K562 (cell line): ENCODE data around the gene POLD4. TPM values are rescaled to one million over a fixed set of nuclear protein-coding genes. Genes with fewer than 3 reads are reported as not detected.

ENCODE experiments used
- BACH1 ChIP-seq: fragments of 200-800 bp; sonication (Bioruptor generic); IDR thresholded peaks from 2 replicates; pipeline ENCODE4 v1.6.1; 2016; ENCODE audit warnings: missing genetic modification characterization, missing compliant biosample characterization
- BCOR ChIP-seq: fragments of 450-650 bp; IDR thresholded peaks from 2 replicates; pipeline ENCODE4 v1.6.1; 2016
- DPF2 ChIP-seq: fragments of 450-650 bp; IDR thresholded peaks from 2 replicates; pipeline ENCODE4 v1.6.1; 2016
- FOXJ2 ChIP-seq: fragments of 200-800 bp; sonication (Bioruptor generic); IDR thresholded peaks from 2 replicates; pipeline ENCODE4 v1.6.1; 2016; ENCODE audit warnings: missing genetic modification characterization, missing compliant biosample characterization
- FOXJ3 ChIP-seq: sonication (generic); formaldehyde crosslinking; IDR thresholded peaks from 2 replicates; pipeline ENCODE4 v1.4.0; 2020; ENCODE audit warnings: mild to moderate bottlenecking, missing genetic modification reagents
- GTF2F1 ChIP-seq: IDR thresholded peaks from 2 replicates; pipeline ENCODE4 v1.6.1; 2011; ENCODE audit warnings: low read depth, low read length, improper control_type of control experiment
- MXI1 ChIP-seq: IDR thresholded peaks from 2 replicates; pipeline ENCODE4 v1.6.1; 2011; ENCODE audit warnings: low read depth, mild to moderate bottlenecking, improper control_type of control experiment, low read length
- NCOA6 ChIP-seq: fragments of 450-650 bp; IDR thresholded peaks from 2 replicates; pipeline ENCODE4 v1.6.1; 2017; ENCODE audit warnings: mild to moderate bottlenecking
- NFIC ChIP-seq: fragments of 450-650 bp; IDR thresholded peaks from 2 replicates; pipeline ENCODE4 v1.6.1; 2017; ENCODE audit warnings: mild to moderate bottlenecking, inconsistent platforms
- POLR2B ChIP-seq: fragments of 450-650 bp; IDR thresholded peaks from 2 replicates; pipeline ENCODE4 v1.6.1; 2018; ENCODE audit warnings: low read depth; ENCODE audit not compliant: partially characterized antibody
- POLR2H ChIP-seq: IDR thresholded peaks from 2 replicates; pipeline ENCODE4 v1.6.1; 2016; ENCODE audit warnings: missing genetic modification characterization, low read depth, mild to moderate bottlenecking, control low read depth, missing compliant biosample characterization, moderate library complexity
- RBM34 ChIP-seq: fragments of 200-400 bp; formaldehyde crosslinking; IDR thresholded peaks from 2 replicates; pipeline ENCODE4 v1.6.1; 2018; ENCODE audit warnings: low read length, borderline replicate concordance; ENCODE audit not compliant: insufficient read depth
- RCOR1 ChIP-seq, 2 experiments: IDR thresholded peaks; 2 replicates each; pipeline ENCODE4 v1.6.1; 2012; ENCODE audit warnings: low read depth in 2 of 2, low read length in 2 of 2, borderline replicate concordance in 1 of 2, improper control_type of control experiment in 1 of 2
- RFX1 ChIP-seq: fragments of 450-650 bp; IDR thresholded peaks from 2 replicates; pipeline ENCODE4 v1.6.1; 2016; ENCODE audit warnings: mild to moderate bottlenecking, moderate library complexity
- RFX7 ChIP-seq: fragments of 250-450 bp; sonication (Bioruptor Pico); IDR thresholded peaks from 2 replicates; pipeline ENCODE4 v1.5.1; 2021; ENCODE audit warnings: mild to moderate bottlenecking
- SMAD2 ChIP-seq: fragments of 150-350 bp; IDR thresholded peaks from 2 replicates; pipeline ENCODE4 v1.6.1; 2014; ENCODE audit warnings: low read depth, mild to moderate bottlenecking, low read length
- SMAD4 ChIP-seq: fragments of 250-450 bp; sonication (Bioruptor Pico); conservative IDR thresholded peaks from 2 replicates; pipeline ENCODE4 v1.8.0; 2021; ENCODE audit warnings: inconsistent platforms, mild to moderate bottlenecking, moderate library complexity
- SOX6 ChIP-seq: fragments of 450-650 bp; IDR thresholded peaks from 2 replicates; pipeline ENCODE4 v1.6.1; 2014; ENCODE audit warnings: mild to moderate bottlenecking
- ZBED1 ChIP-seq: IDR thresholded peaks from 2 replicates; pipeline ENCODE4 v1.6.1; 2014
- ZC3H4 ChIP-seq: sonication (generic); formaldehyde crosslinking; IDR thresholded peaks from 2 replicates; pipeline ENCODE4 v1.9.0; 2021; ENCODE audit warnings: missing genetic modification reagents, borderline replicate concordance
- ZKSCAN8 ChIP-seq: fragments of 200-800 bp; sonication (Bioruptor generic); IDR thresholded peaks from 2 replicates; pipeline ENCODE4 v1.6.1; 2016; ENCODE audit warnings: missing genetic modification characterization, missing compliant biosample characterization
- ZNF174 ChIP-seq: fragments of 250-450 bp; sonication (Bioruptor Pico); IDR thresholded peaks from 2 replicates; pipeline ENCODE4 v1.4.0; 2020; ENCODE audit warnings: mild to moderate bottlenecking
- ZNF175 ChIP-seq: fragments of 200-800 bp; sonication (Bioruptor generic); IDR thresholded peaks from 2 replicates; pipeline ENCODE4 v1.6.1; 2016; ENCODE audit warnings: low read depth, mild to moderate bottlenecking, missing genetic modification characterization, missing compliant biosample characterization
- ZNF644 ChIP-seq: fragments of 200-800 bp; sonication (Bioruptor generic); IDR thresholded peaks from 2 replicates; pipeline ENCODE4 v1.6.1; 2016; ENCODE audit warnings: low read depth, missing genetic modification characterization, missing compliant biosample characterization
- polyA plus RNA-seq, 8 experiments: library from polyadenylated mRNA; depleted of rRNA in 4 of 8; stranded (reverse) in 5 of 8; unstranded in 3 of 8; fragments of >200 nt; fragmentation: Nextera tagmentation in 2 of 8; fragmentation: Illumina TruSeq in 1 of 8; extraction: Ambion mirVana in 2 of 8; extraction: Trizol in 1 of 8; gene quantifications; 2 replicates each; pipeline versions ENCODE4 v1.2.1 to v1.2.3, GENCODE V29; 2011 to 2014; ENCODE audit warnings: inconsistent platforms in 1 of 8, missing spikeins in 1 of 8
- total RNA-seq, 7 experiments: library from RNA; depleted of rRNA in 6 of 7; stranded (reverse); fragments of >200 nt in 6 of 7; fragmentation: Illumina TruSeq in 2 of 7; extraction: Trizol in 2 of 7; gene quantifications; 2 replicates each; pipeline versions ENCODE4 v1.2.1 to v1.2.3, GENCODE V29; 2011 to 2021; ENCODE audit warnings: low replicate concordance in 1 of 7
- TF ChIP-seq, protein P1 (sequence below): fragments of 450-650 bp; IDR thresholded peaks from 2 replicates; pipeline ENCODE4 v1.6.1; 2014; ENCODE audit warnings: low read depth, mild to moderate bottlenecking, moderate library complexity, borderline replicate concordance
- TF ChIP-seq, protein P2 (sequence below): sonication (generic); formaldehyde crosslinking; IDR thresholded peaks from 2 replicates; pipeline ENCODE4 v1.8.0; 2023; ENCODE audit warnings: mild to moderate bottlenecking, missing genetic modification reagents
- TF ChIP-seq, protein P3 (sequence below), 2 experiments: IDR thresholded peaks; 2 replicates each; pipeline ENCODE4 v1.6.1; 2011; ENCODE audit warnings: borderline replicate concordance in 1 of 2, control low read depth in 1 of 2, low read depth in 1 of 2, low read length in 1 of 2, mild to moderate bottlenecking in 1 of 2, mixed read lengths in 1 of 2, moderate library complexity in 1 of 2; ENCODE audit not compliant: insufficient read depth in 1 of 2, insufficient read length in 1 of 2, poor library complexity in 1 of 2, severe bottlenecking in 1 of 2; ENCODE audit errors: extremely low read depth in 1 of 2

The POLD4 gene
- total and polyA plus RNA-seq, 9 of the 15 experiments (the other 6 are each of a cell fraction or from before 2014, with no cell fraction given) = 5.8 to 64.5 (median 18.3) TPM

DNA sequence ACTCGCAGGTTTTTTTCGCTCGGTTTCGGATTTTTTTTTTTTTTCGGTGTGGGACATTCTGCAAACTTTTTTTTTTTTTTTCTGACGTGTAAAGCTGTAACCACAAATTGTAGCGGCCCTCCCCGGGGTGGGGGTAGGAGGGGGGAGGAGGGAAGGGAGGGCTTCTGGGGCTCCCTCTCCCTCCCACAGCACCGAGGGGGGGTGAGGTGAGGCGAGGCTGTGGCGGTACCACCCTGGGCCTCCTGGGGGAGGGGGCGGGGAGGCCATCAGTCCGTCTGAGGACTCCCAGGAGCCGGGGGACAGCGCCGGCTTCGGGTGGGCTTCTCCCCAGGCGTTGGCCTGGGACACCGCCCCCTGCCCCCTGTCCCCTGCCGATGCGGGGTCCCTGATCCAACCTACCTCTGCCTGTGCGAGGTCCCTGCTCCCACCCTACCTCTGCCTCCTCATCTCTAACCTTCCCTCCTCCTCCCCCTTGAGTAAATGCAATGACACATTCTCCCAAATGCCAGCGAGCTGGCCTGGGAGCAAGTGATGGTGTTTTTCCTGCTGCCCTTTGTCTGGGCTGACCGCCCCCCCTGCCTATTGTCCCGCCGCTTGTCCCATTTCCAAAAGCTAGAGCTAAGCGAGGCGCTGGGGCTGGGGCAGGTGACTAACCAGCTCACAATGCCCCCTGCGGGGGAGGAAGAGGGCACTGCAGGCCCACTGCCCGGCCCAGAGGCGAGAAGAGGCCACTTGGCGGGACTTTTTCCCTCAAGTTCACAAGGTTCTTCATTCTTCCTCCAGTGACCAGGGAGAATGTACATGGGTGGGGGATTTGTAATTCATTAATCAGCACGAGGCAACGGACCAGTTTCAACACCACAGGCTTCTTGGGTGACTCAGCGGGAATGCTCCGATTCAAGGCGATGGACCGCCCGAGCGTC is 20.6 kb upstream of the POLD4 start (continued):
- TF ChIP-seq DPF2 (peak; percentile 84), FOXJ3 (CRISPR knock-in tag) (no peak), FOXJ2 (tag) (no peak), BACH1 (tag) (peak; percentile 78; the same call in 1 of the 2 replicates), RCOR1 (IDR thresholded peaks at IDR 0.05; ENCODE audit: borderline replicate concordance in 1 of 2, low read depth in 2 of 2, low read length in 2 of 2) (no peak; a peak in 1 of 4 replicates), SOX6 (peak; percentile 66), RBM34 (no peak), NCOA6 (no peak), SMAD4 (CRISPR knock-in tag) (peak; percentile 77), NFIC (peak; percentile 19; the same call in 1 of the 2 replicates), SMAD2 (no peak), POLR2B (no peak), POLR2H (tag) (no peak), ZKSCAN8 (CRISPR knock-in tag) (no peak; the same call in 1 of the 2 replicates), ZNF644 (tag) (no peak; the same call in 1 of the 2 replicates), ZNF175 (CRISPR knock-in tag) (peak; percentile 57; the same call in 1 of the 2 replicates), ZBED1 (0 out of 2 replicates have a peak, but pooled peaks have one; percentile 46), RFX1 (no peak), GTF2F1 (no peak), ZNF174 (no peak), BCOR (no peak), MXI1 (no peak), RFX7 (CRISPR knock-in tag) (no peak), ZC3H4 (CRISPR knock-in tag) (no peak)
- TF ChIP-seq, protein P1, sequence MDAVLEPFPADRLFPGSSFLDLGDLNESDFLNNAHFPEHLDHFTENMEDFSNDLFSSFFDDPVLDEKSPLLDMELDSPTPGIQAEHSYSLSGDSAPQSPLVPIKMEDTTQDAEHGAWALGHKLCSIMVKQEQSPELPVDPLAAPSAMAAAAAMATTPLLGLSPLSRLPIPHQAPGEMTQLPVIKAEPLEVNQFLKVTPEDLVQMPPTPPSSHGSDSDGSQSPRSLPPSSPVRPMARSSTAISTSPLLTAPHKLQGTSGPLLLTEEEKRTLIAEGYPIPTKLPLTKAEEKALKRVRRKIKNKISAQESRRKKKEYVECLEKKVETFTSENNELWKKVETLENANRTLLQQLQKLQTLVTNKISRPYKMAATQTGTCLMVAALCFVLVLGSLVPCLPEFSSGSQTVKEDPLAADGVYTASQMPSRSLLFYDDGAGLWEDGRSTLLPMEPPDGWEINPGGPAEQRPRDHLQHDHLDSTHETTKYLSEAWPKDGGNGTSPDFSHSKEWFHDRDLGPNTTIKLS = no peak
- TF ChIP-seq, protein P2, sequence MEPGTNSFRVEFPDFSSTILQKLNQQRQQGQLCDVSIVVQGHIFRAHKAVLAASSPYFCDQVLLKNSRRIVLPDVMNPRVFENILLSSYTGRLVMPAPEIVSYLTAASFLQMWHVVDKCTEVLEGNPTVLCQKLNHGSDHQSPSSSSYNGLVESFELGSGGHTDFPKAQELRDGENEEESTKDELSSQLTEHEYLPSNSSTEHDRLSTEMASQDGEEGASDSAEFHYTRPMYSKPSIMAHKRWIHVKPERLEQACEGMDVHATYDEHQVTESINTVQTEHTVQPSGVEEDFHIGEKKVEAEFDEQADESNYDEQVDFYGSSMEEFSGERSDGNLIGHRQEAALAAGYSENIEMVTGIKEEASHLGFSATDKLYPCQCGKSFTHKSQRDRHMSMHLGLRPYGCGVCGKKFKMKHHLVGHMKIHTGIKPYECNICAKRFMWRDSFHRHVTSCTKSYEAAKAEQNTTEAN = no peak
- TF ChIP-seq, protein P3, sequence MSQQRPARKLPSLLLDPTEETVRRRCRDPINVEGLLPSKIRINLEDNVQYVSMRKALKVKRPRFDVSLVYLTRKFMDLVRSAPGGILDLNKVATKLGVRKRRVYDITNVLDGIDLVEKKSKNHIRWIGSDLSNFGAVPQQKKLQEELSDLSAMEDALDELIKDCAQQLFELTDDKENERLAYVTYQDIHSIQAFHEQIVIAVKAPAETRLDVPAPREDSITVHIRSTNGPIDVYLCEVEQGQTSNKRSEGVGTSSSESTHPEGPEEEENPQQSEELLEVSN (IDR thresholded peaks at IDR 0.05; ENCODE audit: borderline replicate concordance in 1 of 2, extremely low read depth in 1 of 2, insufficient read depth in 1 of 2, insufficient read length in 1 of 2, low read depth in 1 of 2, low read length in 1 of 2, poor library complexity in 1 of 2, severe bottlenecking in 1 of 2) = peak; percentile 73 to 85
